Measurements from ENCODE around the gene SCYL1. TPM values are rescaled to one million over a fixed set of nuclear protein-coding genes. Genes with fewer than 3 reads are reported as not detected.
A peak's percentile ranks its signal among the peaks of the same experiment; 100 is the strongest.

The SCYL1 gene
- polyA plus RNA-seq, 1 donor (not counting 4 experiments of a cell fraction or from before 2014, with no cell fraction given), result 31.3 TPM

GRCh38 chr11:65477149-65477965, 47.5 kb upstream of the SCYL1 start:
- H3K4me3 ChIP-seq (ENCODE audit: control insufficient read depth in 2 of 3, extremely low read depth in 1 of 3, insufficient read depth in 2 of 3, low read depth in 1 of 3, low read length in 3 of 3), result peak overlapping the region; percentile 63 to 77 (median 71)
- peaks cover 32% of the 10 kb centered on the region for H3K79me2 ChIP-seq (ENCODE audit: control insufficient read depth, insufficient read depth, low read length)
- H4K20me1 ChIP-seq (ENCODE audit: control insufficient read depth, extremely low read depth, insufficient read depth, low read length), result no peaks in the 10 kb centered on the region
- TF ChIP-seq, protein P1, sequence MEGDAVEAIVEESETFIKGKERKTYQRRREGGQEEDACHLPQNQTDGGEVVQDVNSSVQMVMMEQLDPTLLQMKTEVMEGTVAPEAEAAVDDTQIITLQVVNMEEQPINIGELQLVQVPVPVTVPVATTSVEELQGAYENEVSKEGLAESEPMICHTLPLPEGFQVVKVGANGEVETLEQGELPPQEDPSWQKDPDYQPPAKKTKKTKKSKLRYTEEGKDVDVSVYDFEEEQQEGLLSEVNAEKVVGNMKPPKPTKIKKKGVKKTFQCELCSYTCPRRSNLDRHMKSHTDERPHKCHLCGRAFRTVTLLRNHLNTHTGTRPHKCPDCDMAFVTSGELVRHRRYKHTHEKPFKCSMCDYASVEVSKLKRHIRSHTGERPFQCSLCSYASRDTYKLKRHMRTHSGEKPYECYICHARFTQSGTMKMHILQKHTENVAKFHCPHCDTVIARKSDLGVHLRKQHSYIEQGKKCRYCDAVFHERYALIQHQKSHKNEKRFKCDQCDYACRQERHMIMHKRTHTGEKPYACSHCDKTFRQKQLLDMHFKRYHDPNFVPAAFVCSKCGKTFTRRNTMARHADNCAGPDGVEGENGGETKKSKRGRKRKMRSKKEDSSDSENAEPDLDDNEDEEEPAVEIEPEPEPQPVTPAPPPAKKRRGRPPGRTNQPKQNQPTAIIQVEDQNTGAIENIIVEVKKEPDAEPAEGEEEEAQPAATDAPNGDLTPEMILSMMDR (optimal IDR thresholded peaks at IDR 0.05 in 1 of 3, IDR thresholded peaks at IDR 0.05 in 1 of 3, conservative IDR thresholded peaks at IDR 0.05 in 1 of 3; ENCODE audit: extremely low read depth in 1 of 3, insufficient read depth in 2 of 3, low read length in 3 of 3), result no peak
- no peak for TF ChIP-seq EZH2 (IDR thresholded peaks at IDR 0.05; ENCODE audit: low read length)
- H3K9me3 ChIP-seq (ENCODE audit: control insufficient read depth, low read depth, low read length), result no peaks in the 10 kb centered on the region
- H3K36me3 ChIP-seq (ENCODE audit: control insufficient read depth in 2 of 2, extremely low read depth in 1 of 2, insufficient read depth in 2 of 2, low read length in 2 of 2), result no peaks in the 10 kb centered on the region
- H3K4me1 ChIP-seq (ENCODE audit: control insufficient read depth, extremely low read depth, insufficient read depth, low read length), result peaks cover 63% of the 10 kb centered on the region
- peaks cover 5% of the 10 kb centered on the region for H3K9me1 ChIP-seq (ENCODE audit: control insufficient read depth, extremely low read depth, insufficient read depth, low read length)
- H3K9ac ChIP-seq (ENCODE audit: control insufficient read depth, extremely low read depth, insufficient read depth, low read length), result peak overlapping the region; percentile 100
- peak overlapping the region; percentile 100 for H3K27ac ChIP-seq (ENCODE audit: control insufficient read depth, insufficient read depth, low read length)
- dilution Hi-C loops (cut with MboI; ENCODE audit: extremely low pct_ligation_motif_present, low sequenced_read_pairs), result no loop called here
- DNase-seq (ENCODE audit: low read depth, low spot score) (no peak), FAIRE-seq (no peak)
- peak overlapping the region; percentile 94 for H3K4me2 ChIP-seq (ENCODE audit: control insufficient read depth, extremely low read depth, insufficient read depth, low read depth, low read length)
- no peaks in the 10 kb centered on the region for H3K27me3 ChIP-seq (ENCODE audit: control insufficient read depth, extremely low read depth, insufficient read depth, low read length)
- H2AFZ ChIP-seq (ENCODE audit: control insufficient read depth, low read length), result peak overlapping the region; percentile 43

DNA sequence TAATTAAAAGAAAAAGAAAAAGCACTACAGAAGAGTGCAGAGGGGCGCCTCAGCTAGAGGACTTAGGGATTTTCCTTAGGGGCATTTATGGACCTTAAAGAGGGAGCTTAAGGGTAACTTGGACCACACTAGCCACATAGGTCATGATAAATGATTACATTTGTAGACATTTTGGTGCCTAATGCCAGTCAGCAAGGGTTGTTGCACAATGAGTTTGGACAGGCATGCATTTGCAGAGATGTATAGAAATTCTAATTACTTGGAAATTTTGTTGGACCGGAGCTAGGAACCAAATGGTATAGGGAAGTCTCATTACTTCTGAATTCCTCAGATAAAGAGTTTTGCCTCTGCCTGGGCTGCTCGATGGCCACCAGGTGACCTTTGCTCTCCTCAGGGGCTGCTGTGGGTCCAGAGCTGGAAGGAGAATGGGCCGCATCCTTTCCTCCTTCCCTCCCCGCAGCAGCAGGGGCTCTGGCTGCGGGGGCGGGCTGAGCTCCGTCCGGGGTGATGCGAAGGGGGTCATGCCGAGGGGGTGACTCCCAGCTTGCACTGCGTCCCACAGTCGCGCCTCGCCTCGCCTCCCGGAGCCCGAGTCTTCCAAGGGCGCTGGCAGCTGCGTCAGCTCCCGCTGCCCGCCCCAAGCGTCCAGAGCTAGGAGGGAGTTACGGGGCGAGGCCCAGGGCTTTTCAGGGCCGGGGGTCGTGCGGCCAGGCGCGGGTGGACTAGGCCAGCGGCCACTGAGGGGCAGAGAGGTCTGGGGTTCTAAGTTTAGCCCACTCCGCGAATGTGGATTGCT, 46.3 kb upstream of the SCYL1 start:
- Histone ChIP-seq H3K9ac (ENCODE audit: control insufficient read depth, extremely low read depth, insufficient read depth, low read length) (peak overlapping the region; percentile 100), H3K4me3 (ENCODE audit: control insufficient read depth in 2 of 3, extremely low read depth in 1 of 3, insufficient read depth in 2 of 3, low read depth in 1 of 3, low read length in 3 of 3) (peak overlapping the region in 2 of 3 experiments; percentile 27 to 29), H3K9me3 (ENCODE audit: control insufficient read depth, low read depth, low read length) (no peaks in the 10 kb centered on the region), H3K79me2 (ENCODE audit: control insufficient read depth, insufficient read depth, low read length) (peaks cover 29% of the 10 kb centered on the region), H3K36me3 (ENCODE audit: control insufficient read depth in 2 of 2, extremely low read depth in 1 of 2, insufficient read depth in 2 of 2, low read length in 2 of 2) (no peaks in the 10 kb centered on the region), H3K4me2 (ENCODE audit: control insufficient read depth, extremely low read depth, insufficient read depth, low read depth, low read length) (peak overlapping the region; percentile 49), H2AFZ (ENCODE audit: control insufficient read depth, low read length) (no peak overlapping the region), H3K27me3 (ENCODE audit: control insufficient read depth, extremely low read depth, insufficient read depth, low read length) (no peaks in the 10 kb centered on the region), H3K27ac (ENCODE audit: control insufficient read depth, insufficient read depth, low read length) (peak overlapping the region; percentile 100), H3K9me1 (ENCODE audit: control insufficient read depth, extremely low read depth, insufficient read depth, low read length) (peaks cover 5% of the 10 kb centered on the region), H4K20me1 (ENCODE audit: control insufficient read depth, extremely low read depth, insufficient read depth, low read length) (no peaks in the 10 kb centered on the region), H3K4me1 (ENCODE audit: control insufficient read depth, extremely low read depth, insufficient read depth, low read length) (peaks cover 60% of the 10 kb centered on the region)
- FAIRE-seq (no peak), DNase-seq (ENCODE audit: low read depth, low spot score) (no peak)
- TF ChIP-seq, protein P1 (optimal IDR thresholded peaks at IDR 0.05 in 1 of 3, IDR thresholded peaks at IDR 0.05 in 1 of 3, conservative IDR thresholded peaks at IDR 0.05 in 1 of 3; ENCODE audit: extremely low read depth in 1 of 3, insufficient read depth in 2 of 3, low read length in 3 of 3), result no peak
- dilution Hi-C loops (cut with MboI; ENCODE audit: extremely low pct_ligation_motif_present, low sequenced_read_pairs), result no loop called here
